ENCODE results near the gene GBF1.

DNA sequence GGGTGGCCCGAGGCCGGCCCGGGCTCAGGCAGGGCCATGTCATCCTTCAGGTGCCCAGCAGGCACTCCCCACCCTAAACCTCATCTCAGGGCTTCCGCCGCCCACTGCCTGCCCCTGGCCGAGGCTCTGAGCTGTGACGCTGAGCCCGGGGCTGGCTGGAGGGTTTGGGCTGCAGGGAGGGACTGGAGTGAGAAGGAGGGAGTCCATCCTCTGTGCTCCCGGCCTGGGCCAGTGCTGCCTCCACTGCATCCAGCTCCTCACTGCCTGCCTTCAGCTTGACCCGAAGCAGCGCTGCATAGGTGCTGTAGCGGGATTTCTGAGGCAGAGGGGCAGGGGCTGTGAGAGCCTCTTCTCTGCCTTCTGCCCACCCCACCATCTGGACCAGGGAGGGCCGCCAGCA is 157.8 kb downstream of the GBF1 start:
- TF ChIP-seq, protein P1, sequence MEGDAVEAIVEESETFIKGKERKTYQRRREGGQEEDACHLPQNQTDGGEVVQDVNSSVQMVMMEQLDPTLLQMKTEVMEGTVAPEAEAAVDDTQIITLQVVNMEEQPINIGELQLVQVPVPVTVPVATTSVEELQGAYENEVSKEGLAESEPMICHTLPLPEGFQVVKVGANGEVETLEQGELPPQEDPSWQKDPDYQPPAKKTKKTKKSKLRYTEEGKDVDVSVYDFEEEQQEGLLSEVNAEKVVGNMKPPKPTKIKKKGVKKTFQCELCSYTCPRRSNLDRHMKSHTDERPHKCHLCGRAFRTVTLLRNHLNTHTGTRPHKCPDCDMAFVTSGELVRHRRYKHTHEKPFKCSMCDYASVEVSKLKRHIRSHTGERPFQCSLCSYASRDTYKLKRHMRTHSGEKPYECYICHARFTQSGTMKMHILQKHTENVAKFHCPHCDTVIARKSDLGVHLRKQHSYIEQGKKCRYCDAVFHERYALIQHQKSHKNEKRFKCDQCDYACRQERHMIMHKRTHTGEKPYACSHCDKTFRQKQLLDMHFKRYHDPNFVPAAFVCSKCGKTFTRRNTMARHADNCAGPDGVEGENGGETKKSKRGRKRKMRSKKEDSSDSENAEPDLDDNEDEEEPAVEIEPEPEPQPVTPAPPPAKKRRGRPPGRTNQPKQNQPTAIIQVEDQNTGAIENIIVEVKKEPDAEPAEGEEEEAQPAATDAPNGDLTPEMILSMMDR (IDR thresholded peaks at IDR 0.05 in 4 of 5, conservative IDR thresholded peaks at IDR 0.05 in 1 of 5) = no peak
- TF ChIP-seq POLR2A (IDR thresholded peaks at IDR 0.05) = no peak

Measured in gastrocnemius medialis (tissue), 4 donors.